ENCODE results near the gene LRMDA. TPM values are rescaled to one million over a fixed set of nuclear protein-coding genes. Genes with fewer than 3 reads are reported as not detected.

Gene LRMDA
- polyA plus RNA-seq, 3 donors = 39.8 to 59.6 (median 56.4) TPM

DNA sequence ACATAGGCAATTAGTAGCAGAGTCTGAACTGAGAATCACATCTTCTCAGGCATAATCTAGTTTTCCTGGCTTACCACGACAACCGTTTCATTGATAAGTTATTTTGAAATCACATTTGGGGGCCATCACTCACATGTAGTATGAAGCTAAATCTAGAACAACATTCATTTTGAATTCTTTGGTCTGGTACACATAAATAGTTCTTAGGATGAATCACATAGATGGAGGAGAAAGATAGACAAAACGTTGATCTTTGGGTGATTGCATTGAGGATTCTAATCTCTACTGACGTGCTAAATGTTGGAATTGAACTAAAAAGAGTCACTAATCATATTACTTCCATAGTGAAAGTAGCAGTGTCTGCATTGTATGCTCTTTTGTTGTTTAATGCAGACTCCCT lies 1022.6 kb downstream of the LRMDA start:
- no CpG with 5 or more reads among the region's 4 CpGs for WGBS (ENCODE audit: insufficient coverage)
- Histone ChIP-seq H2AFZ (ENCODE audit: insufficient read depth, low read depth, low read length, poor library complexity, severe bottlenecking) (no peak overlapping the region), H3K9me3 (replicated peaks in 1 of 2; ENCODE audit: control insufficient read depth in 1 of 2, insufficient read depth in 1 of 2, low read length in 2 of 2) (no peaks in the 10 kb centered on the region), H4K20me1 (ENCODE audit: insufficient read depth, low read length) (no peaks in the 10 kb centered on the region), H3K27ac (ENCODE audit: low read depth in 1 of 2, low read length in 2 of 2) (no peak overlapping the region), H3K79me2 (ENCODE audit: insufficient read depth, low read length) (no peaks in the 10 kb centered on the region), H3K4me3 (replicated peaks in 1 of 3; ENCODE audit: low read depth in 2 of 3, low read length in 3 of 3) (no peak overlapping the region), H3K9ac (ENCODE audit: insufficient read depth, low read length, poor library complexity, severe bottlenecking) (no peak overlapping the region), H3K36me3 (replicated peaks in 1 of 2; ENCODE audit: control insufficient read depth in 1 of 2, insufficient read depth in 2 of 2, low read length in 2 of 2) (no peaks in the 10 kb centered on the region), H3K27me3 (ENCODE audit: control insufficient read depth in 2 of 2, insufficient read depth in 2 of 2, low read length in 2 of 2) (no peaks in the 10 kb centered on the region), H3K4me2 (replicated peaks; ENCODE audit: extremely low read depth, low read length, poor library complexity, severe bottlenecking) (no peak overlapping the region), H3K4me1 (ENCODE audit: control insufficient read depth in 1 of 2, insufficient read depth in 2 of 2, low read length in 2 of 2) (no peaks in the 10 kb centered on the region)
- TF ChIP-seq, protein P1, sequence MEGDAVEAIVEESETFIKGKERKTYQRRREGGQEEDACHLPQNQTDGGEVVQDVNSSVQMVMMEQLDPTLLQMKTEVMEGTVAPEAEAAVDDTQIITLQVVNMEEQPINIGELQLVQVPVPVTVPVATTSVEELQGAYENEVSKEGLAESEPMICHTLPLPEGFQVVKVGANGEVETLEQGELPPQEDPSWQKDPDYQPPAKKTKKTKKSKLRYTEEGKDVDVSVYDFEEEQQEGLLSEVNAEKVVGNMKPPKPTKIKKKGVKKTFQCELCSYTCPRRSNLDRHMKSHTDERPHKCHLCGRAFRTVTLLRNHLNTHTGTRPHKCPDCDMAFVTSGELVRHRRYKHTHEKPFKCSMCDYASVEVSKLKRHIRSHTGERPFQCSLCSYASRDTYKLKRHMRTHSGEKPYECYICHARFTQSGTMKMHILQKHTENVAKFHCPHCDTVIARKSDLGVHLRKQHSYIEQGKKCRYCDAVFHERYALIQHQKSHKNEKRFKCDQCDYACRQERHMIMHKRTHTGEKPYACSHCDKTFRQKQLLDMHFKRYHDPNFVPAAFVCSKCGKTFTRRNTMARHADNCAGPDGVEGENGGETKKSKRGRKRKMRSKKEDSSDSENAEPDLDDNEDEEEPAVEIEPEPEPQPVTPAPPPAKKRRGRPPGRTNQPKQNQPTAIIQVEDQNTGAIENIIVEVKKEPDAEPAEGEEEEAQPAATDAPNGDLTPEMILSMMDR (IDR thresholded peaks at IDR 0.05) = no peak
- H3K4me3 Mint-ChIP-seq = no peak overlapping the region
- intact Hi-C loops (cut with micrococcal nuclease) = no loop called here
- H3K9me3 Mint-ChIP-seq = peaks cover 2 to 9% (median 6%) of the 10 kb centered on the region in 7 donors
- no peak for DNase-seq
- H3K27ac Mint-ChIP-seq = no peak overlapping the region
- peaks cover 3% of the 10 kb centered on the region for H3K4me1 Mint-ChIP-seq
- H3K27me3 Mint-ChIP-seq (ENCODE audit: low read depth in 3 of 3) = no peaks in the 10 kb centered on the region
- H3K36me3 Mint-ChIP-seq = no peaks in the 10 kb centered on the region

GRCh38 chr10:76454506-76455140 lies 1023.2 kb downstream of the LRMDA start:
- Mint-ChIP-seq H3K9me3 (peaks cover 2 to 9% (median 6%) of the 10 kb centered on the region in 7 donors), H3K27me3 (ENCODE audit: low read depth in 3 of 3) (no peaks in the 10 kb centered on the region), H3K27ac (no peak overlapping the region), H3K36me3 (no peaks in the 10 kb centered on the region), H3K4me1 (peaks cover 3% of the 10 kb centered on the region), H3K4me3 (no peak overlapping the region)
- Histone ChIP-seq H3K9me3 (replicated peaks in 1 of 2; ENCODE audit: control insufficient read depth in 1 of 2, insufficient read depth in 1 of 2, low read length in 2 of 2) (no peaks in the 10 kb centered on the region), H3K27me3 (ENCODE audit: control insufficient read depth in 2 of 2, insufficient read depth in 2 of 2, low read length in 2 of 2) (no peaks in the 10 kb centered on the region), H3K4me1 (ENCODE audit: control insufficient read depth in 1 of 2, insufficient read depth in 2 of 2, low read length in 2 of 2) (no peaks in the 10 kb centered on the region), H3K36me3 (replicated peaks in 1 of 2; ENCODE audit: control insufficient read depth in 1 of 2, insufficient read depth in 2 of 2, low read length in 2 of 2) (no peaks in the 10 kb centered on the region), H4K20me1 (ENCODE audit: insufficient read depth, low read length) (no peaks in the 10 kb centered on the region), H3K4me2 (replicated peaks; ENCODE audit: extremely low read depth, low read length, poor library complexity, severe bottlenecking) (no peak overlapping the region), H3K79me2 (ENCODE audit: insufficient read depth, low read length) (no peaks in the 10 kb centered on the region), H3K9ac (ENCODE audit: insufficient read depth, low read length, poor library complexity, severe bottlenecking) (no peak overlapping the region), H3K27ac (ENCODE audit: low read depth in 1 of 2, low read length in 2 of 2) (no peak overlapping the region), H2AFZ (ENCODE audit: insufficient read depth, low read depth, low read length, poor library complexity, severe bottlenecking) (no peak overlapping the region), H3K4me3 (replicated peaks in 1 of 3; ENCODE audit: low read depth in 2 of 3, low read length in 3 of 3) (no peak overlapping the region)
- no CpG with 5 or more reads among the region's 5 CpGs for WGBS (ENCODE audit: insufficient coverage)
- no peak for DNase-seq
- TF ChIP-seq, protein P1 (IDR thresholded peaks at IDR 0.05) = no peak
- intact Hi-C loops (cut with micrococcal nuclease) = no loop called here

Measured in CD14-positive monocyte (primary cell).